Muscle of leg (tissue), 11 donors: ENCODE data around the gene SLC24A3. TPM values are rescaled to one million over a fixed set of nuclear protein-coding genes. Genes with fewer than 3 reads are reported as not detected.

ENCODE experiments used
- DNase-seq: peaks from one replicate; pipeline ENCODE4 v3.0.0; 2013
- H3K27ac ChIP-seq: one replicate; pipeline ENCODE4 v1.5.1; 2013; ENCODE audit warnings: mild to moderate bottlenecking, low read length, control low read depth
- H3K27me3 ChIP-seq: one replicate; pipeline ENCODE4 v1.6.1; 2013; ENCODE audit warnings: low read length; ENCODE audit not compliant: control insufficient read depth, insufficient read depth
- H3K36me3 ChIP-seq: one replicate; pipeline ENCODE4 v1.6.1; 2013; ENCODE audit warnings: low read length; ENCODE audit not compliant: control insufficient read depth, insufficient read depth
- H3K4me1 ChIP-seq: one replicate; pipeline ENCODE4 v1.6.1; 2013; ENCODE audit warnings: low read length; ENCODE audit not compliant: control insufficient read depth, insufficient read depth
- H3K4me3 ChIP-seq: one replicate; pipeline ENCODE4 v1.5.1; 2013; ENCODE audit warnings: low read length, control low read depth
- H3K9me3 ChIP-seq: replicated peaks from 2 replicates; pipeline ENCODE4 v1.6.1; 2013; ENCODE audit warnings: low read depth, low read length; ENCODE audit not compliant: control insufficient read depth
- whole genome bisulfite sequencing: methylation state at CpG from one replicate; pipeline ENCODE4 v1.1.5; 2013; ENCODE audit warnings: missing lambda C conversion rate; ENCODE audit not compliant: insufficient coverage; 5-methylcytosine and 5-hydroxymethylcytosine counted together
- polyA plus RNA-seq, 8 donors: library from polyadenylated mRNA; unstranded; fragments of 120-200 nt; gene quantifications; one replicate each; pipeline versions ENCODE4 v1.2.1 to v1.2.3, GENCODE V29; 2013; ENCODE audit warnings: inconsistent platforms in 1 of 8, low replicate concordance in 1 of 8; ENCODE audit not compliant: insufficient read length in 8 of 8, insufficient read depth in 1 of 8
- total RNA-seq: library from RNA; stranded (reverse); fragments of 120-200 nt; gene quantifications from one replicate; pipeline ENCODE4 v1.2.4, GENCODE V29; 2013

The SLC24A3 gene
- total and polyA plus RNA-seq, 9 donors, result 5.9 to 21.6 (median 17.0) TPM

GRCh38 chr20:19236371-19237055 is 24.1 kb downstream of the SLC24A3 start:
- H3K27me3 ChIP-seq, result no peaks in the 10 kb centered on the region
- no peaks in the 10 kb centered on the region for H3K36me3 ChIP-seq
- no peak overlapping the region for H3K4me3 ChIP-seq
- H3K9me3 ChIP-seq, result no peaks in the 10 kb centered on the region
- H3K27ac ChIP-seq, result no peak overlapping the region
- peaks cover 5% of the 10 kb centered on the region for H3K4me1 ChIP-seq
- DNase-seq, result no peak
- 91% methylated on average over 3 of the region's 7 CpGs for WGBS

- Histone ChIP-seq H3K4me1 (peaks cover 5% of the 10 kb centered on the region), H3K27ac (no peak overlapping the region)
- WGBS, result 75% methylated on average over 10 of the region's 13 CpGs
These were observed 29.0 kb downstream of the SLC24A3 start for GRCh38 chr20:19241440-19241839.

GRCh38 chr20:19244291-19244690 is 31.8 kb downstream of the SLC24A3 start:
- WGBS, result 90% methylated on average over 6 of the region's 8 CpGs

More at GRCh38 chr20:19241440-19241839, 29.0 kb downstream of the SLC24A3 start:
- H3K36me3 ChIP-seq, result no peaks in the 10 kb centered on the region
- no peaks in the 10 kb centered on the region for H3K9me3 ChIP-seq
- H3K4me3 ChIP-seq, result no peak overlapping the region
- DNase-seq, result no peak
- no peaks in the 10 kb centered on the region for H3K27me3 ChIP-seq

GRCh38 chr20:19249106-19249879 is 36.9 kb downstream of the SLC24A3 start:
- Histone ChIP-seq H3K27me3 (no peaks in the 10 kb centered on the region), H3K9me3 (no peaks in the 10 kb centered on the region), H3K27ac (no peak overlapping the region), H3K4me3 (no peak overlapping the region), H3K4me1 (no peaks in the 10 kb centered on the region), H3K36me3 (no peaks in the 10 kb centered on the region)
- 82% methylated on average over 3 of the region's 6 CpGs for WGBS
- no peak for DNase-seq

More at GRCh38 chr20:19244291-19244690, 31.8 kb downstream of the SLC24A3 start:
- Histone ChIP-seq H3K27ac (no peak overlapping the region), H3K4me3 (no peak overlapping the region), H3K4me1 (no peaks in the 10 kb centered on the region), H3K27me3 (no peaks in the 10 kb centered on the region), H3K9me3 (no peaks in the 10 kb centered on the region), H3K36me3 (no peaks in the 10 kb centered on the region)
- no peak for DNase-seq

- H3K4me1 ChIP-seq, result no peaks in the 10 kb centered on the region
- no peaks in the 10 kb centered on the region for H3K27me3 ChIP-seq
- no peaks in the 10 kb centered on the region for H3K36me3 ChIP-seq
- no peak for DNase-seq
- no peaks in the 10 kb centered on the region for H3K9me3 ChIP-seq
- H3K27ac ChIP-seq, result no peak overlapping the region
- no peak overlapping the region for H3K4me3 ChIP-seq
These were observed 37.9 kb downstream of the SLC24A3 start for GRCh38 chr20:19250346-19250745.

GRCh38 chr20:19251506-19251905 is 39.1 kb downstream of the SLC24A3 start:
- Histone ChIP-seq H3K4me1 (peaks cover 2% of the 10 kb centered on the region), H3K27me3 (no peaks in the 10 kb centered on the region), H3K9me3 (no peaks in the 10 kb centered on the region), H3K36me3 (no peaks in the 10 kb centered on the region), H3K27ac (no peak overlapping the region), H3K4me3 (no peak overlapping the region)
- WGBS, result 100% methylated on average over 1 of the region's 4 CpGs
- DNase-seq, result no peak

- no peaks in the 10 kb centered on the region for H3K9me3 ChIP-seq
- H3K27me3 ChIP-seq, result no peaks in the 10 kb centered on the region
- DNase-seq, result no peak
- WGBS, result 86% methylated on average over 1 of the region's 3 CpGs
- H3K4me3 ChIP-seq, result no peak overlapping the region
- peaks cover 5% of the 10 kb centered on the region for H3K4me1 ChIP-seq
- no peak overlapping the region for H3K27ac ChIP-seq
- no peaks in the 10 kb centered on the region for H3K36me3 ChIP-seq
These were observed 39.5 kb downstream of the SLC24A3 start for GRCh38 chr20:19251958-19252357.

- Histone ChIP-seq H3K27me3 (no peaks in the 10 kb centered on the region), H3K27ac (no peak overlapping the region), H3K4me3 (no peak overlapping the region), H3K36me3 (no peaks in the 10 kb centered on the region), H3K9me3 (no peaks in the 10 kb centered on the region), H3K4me1 (peaks cover 10% of the 10 kb centered on the region)
- 89% methylated on average over 1 of the region's 5 CpGs for whole genome bisulfite sequencing
- DNase-seq, result no peak
These were observed 40.1 kb downstream of the SLC24A3 start for GRCh38 chr20:19252451-19253120.

GRCh38 chr20:19253316-19253715 is 40.9 kb downstream of the SLC24A3 start:
- DNase-seq, result no peak
- Histone ChIP-seq H3K4me1 (peaks cover 13% of the 10 kb centered on the region), H3K36me3 (no peaks in the 10 kb centered on the region), H3K27ac (no peak overlapping the region), H3K27me3 (no peaks in the 10 kb centered on the region), H3K9me3 (no peaks in the 10 kb centered on the region), H3K4me3 (no peak overlapping the region)
- 100% methylated on average over 1 of the region's 5 CpGs for WGBS
